Measurements from ENCODE around the gene COBLL1.

Gene COBLL1

DNA sequence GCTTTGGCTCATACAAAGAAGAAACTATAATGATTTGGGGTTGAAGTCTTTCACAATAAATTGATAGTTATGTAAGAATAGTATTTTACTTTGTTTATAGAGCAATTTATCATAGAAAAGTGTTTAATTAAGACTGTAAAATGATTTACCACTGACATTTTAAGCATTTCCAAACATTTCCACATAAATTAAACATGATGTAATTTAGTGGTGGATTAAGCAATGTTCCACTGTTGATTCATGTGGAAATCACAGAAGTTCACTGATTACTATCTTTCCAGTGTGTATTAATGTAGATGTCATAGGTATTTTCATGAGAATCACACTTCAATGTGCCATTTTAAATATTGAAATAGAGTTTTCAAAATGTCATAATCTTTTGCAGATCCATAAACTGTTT lies 180.3 kb downstream of the COBLL1 start:
- H3K4me3 ChIP-seq (ENCODE audit: low read depth, low read length) = no peak overlapping the region
- no peak for DNase-seq (ENCODE audit: low read depth)
- TF ChIP-seq POLR2A (IDR thresholded peaks at IDR 0.05; ENCODE audit: extremely low read depth, insufficient read length) (no peak), MYC (IDR thresholded peaks at IDR 0.05; ENCODE audit: low read depth, low read length) (no peak)
- TF ChIP-seq, protein P1, sequence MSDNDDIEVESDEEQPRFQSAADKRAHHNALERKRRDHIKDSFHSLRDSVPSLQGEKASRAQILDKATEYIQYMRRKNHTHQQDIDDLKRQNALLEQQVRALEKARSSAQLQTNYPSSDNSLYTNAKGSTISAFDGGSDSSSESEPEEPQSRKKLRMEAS (IDR thresholded peaks at IDR 0.05; ENCODE audit: low read depth, low read length) = no peak
- TF ChIP-seq, protein P2, sequence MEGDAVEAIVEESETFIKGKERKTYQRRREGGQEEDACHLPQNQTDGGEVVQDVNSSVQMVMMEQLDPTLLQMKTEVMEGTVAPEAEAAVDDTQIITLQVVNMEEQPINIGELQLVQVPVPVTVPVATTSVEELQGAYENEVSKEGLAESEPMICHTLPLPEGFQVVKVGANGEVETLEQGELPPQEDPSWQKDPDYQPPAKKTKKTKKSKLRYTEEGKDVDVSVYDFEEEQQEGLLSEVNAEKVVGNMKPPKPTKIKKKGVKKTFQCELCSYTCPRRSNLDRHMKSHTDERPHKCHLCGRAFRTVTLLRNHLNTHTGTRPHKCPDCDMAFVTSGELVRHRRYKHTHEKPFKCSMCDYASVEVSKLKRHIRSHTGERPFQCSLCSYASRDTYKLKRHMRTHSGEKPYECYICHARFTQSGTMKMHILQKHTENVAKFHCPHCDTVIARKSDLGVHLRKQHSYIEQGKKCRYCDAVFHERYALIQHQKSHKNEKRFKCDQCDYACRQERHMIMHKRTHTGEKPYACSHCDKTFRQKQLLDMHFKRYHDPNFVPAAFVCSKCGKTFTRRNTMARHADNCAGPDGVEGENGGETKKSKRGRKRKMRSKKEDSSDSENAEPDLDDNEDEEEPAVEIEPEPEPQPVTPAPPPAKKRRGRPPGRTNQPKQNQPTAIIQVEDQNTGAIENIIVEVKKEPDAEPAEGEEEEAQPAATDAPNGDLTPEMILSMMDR (IDR thresholded peaks at IDR 0.05; ENCODE audit: low read depth, low read length) = no peak

DNA sequence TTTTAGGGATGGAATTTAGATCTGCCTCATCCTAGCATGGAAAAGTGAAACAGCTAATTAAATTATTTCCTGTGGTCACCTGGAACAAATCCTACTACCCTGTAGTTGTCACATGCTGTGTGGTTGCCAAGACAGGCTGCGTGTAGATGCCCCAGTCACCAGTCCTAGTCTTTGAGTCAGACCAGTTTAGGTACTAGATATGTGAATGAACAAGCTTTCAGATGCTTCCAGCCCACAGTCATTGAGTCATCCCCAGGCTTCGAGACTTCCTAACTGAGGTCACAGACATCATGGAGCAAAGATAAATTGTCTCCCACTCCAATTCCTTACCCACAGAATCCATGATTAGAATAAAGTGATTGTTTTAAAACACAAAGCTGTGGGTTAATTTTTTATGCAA lies 184.5 kb downstream of the COBLL1 start:
- DNase-seq (ENCODE audit: low read depth) = no peak
- TF ChIP-seq MYC (IDR thresholded peaks at IDR 0.05; ENCODE audit: low read depth, low read length) (no peak), POLR2A (IDR thresholded peaks at IDR 0.05; ENCODE audit: extremely low read depth, insufficient read length) (no peak)
- TF ChIP-seq, protein P1 (IDR thresholded peaks at IDR 0.05; ENCODE audit: low read depth, low read length) = no peak
- TF ChIP-seq, protein P2 (IDR thresholded peaks at IDR 0.05; ENCODE audit: low read depth, low read length) = no peak
- H3K4me3 ChIP-seq (ENCODE audit: low read depth, low read length) = no peak overlapping the region

DNA sequence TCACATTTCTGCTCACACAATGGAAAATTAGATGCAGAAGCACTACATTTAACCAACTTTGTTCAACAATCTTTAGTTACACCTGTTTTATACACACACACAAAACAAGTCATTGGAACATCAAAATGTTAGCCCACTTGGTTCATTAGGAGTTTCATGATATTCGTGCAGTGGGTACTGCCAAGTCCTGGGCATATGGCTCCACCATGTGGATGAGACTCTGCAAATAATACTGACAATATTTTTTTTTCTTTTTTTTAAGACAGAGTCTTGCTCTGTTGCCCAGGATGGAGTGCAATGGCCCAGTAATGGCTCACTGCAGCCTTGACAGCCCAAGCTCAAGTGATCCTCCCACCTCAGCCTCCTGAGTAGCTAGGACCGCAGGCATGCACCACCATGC lies 185.9 kb downstream of the COBLL1 start:
- TF ChIP-seq POLR2A (IDR thresholded peaks at IDR 0.05; ENCODE audit: extremely low read depth, insufficient read length) (no peak), MYC (IDR thresholded peaks at IDR 0.05; ENCODE audit: low read depth, low read length) (no peak)
- TF ChIP-seq, protein P2 (IDR thresholded peaks at IDR 0.05; ENCODE audit: low read depth, low read length) = no peak
- TF ChIP-seq, protein P1 (IDR thresholded peaks at IDR 0.05; ENCODE audit: low read depth, low read length) = no peak
- no peak overlapping the region for H3K4me3 ChIP-seq (ENCODE audit: low read depth, low read length)
- DNase-seq (ENCODE audit: low read depth) = no peak

DNA sequence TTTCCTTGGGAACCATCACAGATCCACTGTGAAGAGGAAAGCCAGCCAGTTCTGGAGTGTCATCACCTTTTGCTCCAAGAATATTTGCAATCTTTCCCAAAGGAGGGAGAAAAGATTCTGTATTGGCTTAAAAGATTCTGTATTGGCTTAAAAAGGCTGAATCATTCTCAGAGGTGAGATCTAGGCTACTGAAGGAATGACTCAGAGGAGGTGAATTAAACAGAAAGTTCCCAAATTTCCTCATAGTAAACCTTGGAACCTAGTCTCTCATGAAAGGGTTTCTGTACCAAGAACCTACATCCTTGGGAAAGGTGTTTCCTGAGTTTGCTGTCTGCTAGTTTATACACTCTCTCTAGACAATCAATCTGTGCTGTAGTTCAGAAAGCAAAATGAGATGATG lies 186.3 kb downstream of the COBLL1 start:
- TF ChIP-seq, protein P1 (IDR thresholded peaks at IDR 0.05; ENCODE audit: low read depth, low read length) = no peak
- TF ChIP-seq POLR2A (IDR thresholded peaks at IDR 0.05; ENCODE audit: extremely low read depth, insufficient read length) (no peak), MYC (IDR thresholded peaks at IDR 0.05; ENCODE audit: low read depth, low read length) (no peak)
- TF ChIP-seq, protein P2 (IDR thresholded peaks at IDR 0.05; ENCODE audit: low read depth, low read length) = no peak
- no peak for DNase-seq (ENCODE audit: low read depth)
- H3K4me3 ChIP-seq (ENCODE audit: low read depth, low read length) = no peak overlapping the region

DNA sequence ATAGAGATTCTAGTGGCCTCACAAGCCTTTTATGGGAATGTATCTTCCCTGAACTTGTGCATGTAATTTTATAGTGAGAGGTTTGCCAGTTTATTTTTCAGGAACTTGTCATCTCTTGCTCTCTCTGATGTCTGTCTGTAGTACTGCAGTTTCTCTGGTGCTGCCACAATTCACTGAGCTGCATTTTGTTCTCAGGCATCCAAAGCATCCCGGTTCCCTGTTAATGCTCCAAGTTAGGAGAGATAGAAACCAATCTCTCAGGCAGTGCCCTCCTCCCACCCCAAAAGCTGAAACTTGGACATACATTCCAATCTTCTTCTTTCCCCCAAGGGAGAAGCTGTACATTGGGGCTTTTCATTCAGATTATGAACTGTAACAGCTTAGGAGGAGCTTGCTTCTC lies 190.3 kb downstream of the COBLL1 start:
- no peak for DNase-seq (ENCODE audit: low read depth)
- no peak overlapping the region for H3K4me3 ChIP-seq (ENCODE audit: low read depth, low read length)
- no peak for TF ChIP-seq POLR2A (IDR thresholded peaks at IDR 0.05; ENCODE audit: extremely low read depth, insufficient read length)
- TF ChIP-seq, protein P2 (IDR thresholded peaks at IDR 0.05; ENCODE audit: low read depth, low read length) = no peak
- TF ChIP-seq, protein P1 (IDR thresholded peaks at IDR 0.05; ENCODE audit: low read depth, low read length) = no peak
- no peak for TF ChIP-seq MYC (IDR thresholded peaks at IDR 0.05; ENCODE audit: low read depth, low read length)
